Posterior vena cava (tissue), 2 donors: ENCODE results near the gene NOTCH4. TPM values are rescaled to one million over a fixed set of nuclear protein-coding genes. Genes with fewer than 3 reads are reported as not detected.
"Not testable (repeated sequence)": the region's sequence is repeated elsewhere in the genome, so short reads cannot be mapped to it uniquely, and the experiment has no call there.

ENCODE experiments used
- DNase-seq: peaks from one replicate; pipeline ENCODE4 v3.0.0-alpha.2; 2020; ENCODE audit warnings: low spot score
- intact Hi-C, 2 donors: fragments of 100-400 bp; cut with DNase I; formaldehyde crosslinking; loops; one replicate each; pipeline versions ENCODE4 v1.14.1 to v1.14.2; 2022 to 2023
- long read RNA-seq, 2 donors: library from polyadenylated mRNA; unstranded; transcript quantifications; one replicate each; pipeline ENCODE4 v2.0.0, GENCODE V29; 2020 to 2021
- total RNA-seq, 2 donors: library from RNA; stranded (reverse); fragmentation: NEBNext Ultra II Directional; extraction: Animal tissue kit (Norgen Biotek cat#: 25700); gene quantifications; one replicate each; pipeline ENCODE4 v1.2.1, GENCODE V29; 2021
- donor health status: DM: yes; HTN: yes; CAD: no.
- donor health status: DM: yes; HTN: yes; CAD: no.

NOTCH4 gene
- 10 to 100 TPM; 17.3 to 24.1 TPM for total RNA-seq
- long read RNA-seq, donor 1, partial matches to known transcripts = 5 of 15 reads
- long read RNA-seq, donor 1, other reads (novel, unspliced or antisense) = 9 of 15 reads
- long read RNA-seq, donor 2, transcript NOTCH4-203 (11 exons, 3,075 nt) = major isoform, 6 of 46 reads
- long read RNA-seq, donor 2, partial matches to known transcripts = 36 of 46 reads
- long read RNA-seq, donor 2, other reads (novel, unspliced or antisense) = 3 of 46 reads

GRCh38 chr6:32223258-32224235, at the start of gene NOTCH4:
Gene NOTCH4 (minus strand): TSS chr6:32224067. CDS start chr6:32223928, 139 bp downstream.
- DNase-seq = no peak
- intact Hi-C loops = no loop called here

GRCh38 chr6:32271429-32271828, 47.6 kb upstream of the NOTCH4 start:
- intact Hi-C loops = no loop called here
- DNase-seq = no peak

- intact Hi-C loops, DNase-seq: not testable (repeated sequence)
These were observed 44.6 kb upstream of the NOTCH4 start for GRCh38 chr6:32268459-32268858.

- intact Hi-C loops = no loop called here
- DNase-seq = no peak
These were observed 43.2 kb upstream of the NOTCH4 start for GRCh38 chr6:32267035-32267434.

GRCh38 chr6:32257262-32257661, 33.4 kb upstream of the NOTCH4 start:
- intact Hi-C loops, DNase-seq: not testable (repeated sequence)

- intact Hi-C loops = no loop called here
- peak; percentile 92 for DNase-seq
These were observed 31.6 kb upstream of the NOTCH4 start for GRCh38 chr6:32255199-32256153.

- no peak for DNase-seq
- intact Hi-C loops = no loop called here
These were observed 30.9 kb upstream of the NOTCH4 start for GRCh38 chr6:32254761-32255198.

GRCh38 chr6:32252331-32253009, 28.6 kb upstream of the NOTCH4 start:
- intact Hi-C loops = no loop called here

GRCh38 chr6:32249262-32249661, 25.4 kb upstream of the NOTCH4 start:
- no peak for DNase-seq
- intact Hi-C loops = no loop called here

More at GRCh38 chr6:32252331-32253009, 28.6 kb upstream of the NOTCH4 start:
- no peak for DNase-seq

GRCh38 chr6:32247401-32247800, 23.5 kb upstream of the NOTCH4 start:
- DNase-seq = no peak
- intact Hi-C loops = no loop called here

- intact Hi-C loops = no loop called here
- DNase-seq = peak; percentile 94
These were observed 21.1 kb upstream of the NOTCH4 start for GRCh38 chr6:32244946-32245398.

GRCh38 chr6:32244270-32244669, 20.4 kb upstream of the NOTCH4 start:
- intact Hi-C loops = no loop called here
- no peak for DNase-seq

GRCh38 chr6:32242318-32242813, 18.5 kb upstream of the NOTCH4 start:
- DNase-seq, intact Hi-C loops: not testable (repeated sequence)

GRCh38 chr6:32240686-32241085, 16.8 kb upstream of the NOTCH4 start:
- DNase-seq = no peak
- intact Hi-C loops = no loop called here

- no peak for DNase-seq
- intact Hi-C loops = no loop called here
These were observed 15.6 kb upstream of the NOTCH4 start for GRCh38 chr6:32239462-32239861.

- DNase-seq = no peak
- intact Hi-C loops = no loop called here
These were observed 11.1 kb upstream of the NOTCH4 start for GRCh38 chr6:32234934-32235333.

GRCh38 chr6:32226434-32226833, 2.6 kb upstream of the NOTCH4 start:
- DNase-seq = no peak
- intact Hi-C loops = no loop called here

GRCh38 chr6:32224696-32225095, 829 bp upstream of the NOTCH4 start:
- DNase-seq = no peak
- intact Hi-C loops = no loop called here
